ENCODE measurements around the gene GORAB.

DNA sequence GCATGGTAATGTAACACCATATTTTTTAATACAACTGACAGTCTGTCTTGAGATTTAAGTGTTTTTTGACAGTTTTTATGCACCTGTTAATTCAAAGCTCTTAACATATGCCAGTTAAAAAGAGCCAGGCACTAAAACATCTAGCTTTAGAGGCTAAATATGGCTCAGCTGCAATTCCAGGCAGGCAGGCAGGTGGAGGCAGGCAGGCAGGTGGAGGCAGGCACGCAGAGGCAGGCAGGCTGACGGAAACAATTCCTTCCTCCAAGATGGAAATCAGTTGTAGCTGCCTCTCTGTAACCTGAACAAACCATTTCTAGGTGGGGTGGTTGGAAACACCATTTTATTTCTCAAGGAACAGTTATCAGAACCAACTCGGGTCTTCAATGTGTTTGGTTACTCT lies 51.2 kb downstream of the GORAB start:
- TF ChIP-seq, protein P1, sequence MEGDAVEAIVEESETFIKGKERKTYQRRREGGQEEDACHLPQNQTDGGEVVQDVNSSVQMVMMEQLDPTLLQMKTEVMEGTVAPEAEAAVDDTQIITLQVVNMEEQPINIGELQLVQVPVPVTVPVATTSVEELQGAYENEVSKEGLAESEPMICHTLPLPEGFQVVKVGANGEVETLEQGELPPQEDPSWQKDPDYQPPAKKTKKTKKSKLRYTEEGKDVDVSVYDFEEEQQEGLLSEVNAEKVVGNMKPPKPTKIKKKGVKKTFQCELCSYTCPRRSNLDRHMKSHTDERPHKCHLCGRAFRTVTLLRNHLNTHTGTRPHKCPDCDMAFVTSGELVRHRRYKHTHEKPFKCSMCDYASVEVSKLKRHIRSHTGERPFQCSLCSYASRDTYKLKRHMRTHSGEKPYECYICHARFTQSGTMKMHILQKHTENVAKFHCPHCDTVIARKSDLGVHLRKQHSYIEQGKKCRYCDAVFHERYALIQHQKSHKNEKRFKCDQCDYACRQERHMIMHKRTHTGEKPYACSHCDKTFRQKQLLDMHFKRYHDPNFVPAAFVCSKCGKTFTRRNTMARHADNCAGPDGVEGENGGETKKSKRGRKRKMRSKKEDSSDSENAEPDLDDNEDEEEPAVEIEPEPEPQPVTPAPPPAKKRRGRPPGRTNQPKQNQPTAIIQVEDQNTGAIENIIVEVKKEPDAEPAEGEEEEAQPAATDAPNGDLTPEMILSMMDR (IDR thresholded peaks at IDR 0.05): no peak
- TF ChIP-seq POLR2A (IDR thresholded peaks at IDR 0.05): no peak
